COLO668 (cell line): ENCODE results near the gene EVA1B.

Experiments
- DNase-seq: peaks from one replicate; lab custom pipeline; 2025; ENCODE audit not compliant: unreplicated experiment; lab: John Stamatoyannopoulos, UW

EVA1B gene

DNA sequence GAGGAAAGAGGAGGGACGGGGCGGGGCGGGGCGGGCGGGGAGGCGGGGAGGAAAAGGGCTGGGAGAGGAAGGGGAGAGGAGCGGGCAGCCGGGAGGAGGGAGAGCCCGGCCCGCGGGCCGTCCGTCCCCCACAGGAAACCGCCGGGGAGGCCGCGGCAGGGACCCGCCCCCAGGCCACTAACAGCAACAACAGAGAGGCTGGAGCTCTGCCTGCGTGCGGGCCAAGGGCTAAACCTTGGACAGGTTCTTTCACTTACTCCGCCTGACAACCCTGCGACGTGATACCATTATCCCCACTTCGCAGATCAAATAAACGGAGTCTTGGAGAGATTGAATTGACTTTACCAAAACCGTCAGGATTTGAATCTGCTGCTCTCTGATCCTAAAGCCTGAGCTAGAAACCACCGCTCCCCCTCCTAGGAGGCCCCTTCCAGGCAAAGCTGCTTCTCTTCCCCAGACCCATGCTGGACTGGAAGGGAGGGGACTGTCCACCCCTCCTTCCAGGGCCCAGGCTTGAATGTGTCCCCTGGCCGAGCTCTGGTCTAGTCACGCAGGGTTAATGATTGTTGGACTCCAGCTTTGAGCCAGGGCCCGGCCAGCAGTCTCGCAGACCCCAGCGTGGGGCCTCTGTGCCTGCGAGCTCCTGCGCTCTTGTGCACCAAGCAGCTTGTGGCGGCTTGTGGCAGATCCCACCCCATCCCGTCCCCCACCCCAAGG is at the start of gene EVA1B:
Gene EVA1B (minus strand): TSS at position 10 of the 717 bp plus-strand sequence. CDS start 608 bp downstream, outside the sequence.
- peak; percentile 56 for DNase-seq

DNA sequence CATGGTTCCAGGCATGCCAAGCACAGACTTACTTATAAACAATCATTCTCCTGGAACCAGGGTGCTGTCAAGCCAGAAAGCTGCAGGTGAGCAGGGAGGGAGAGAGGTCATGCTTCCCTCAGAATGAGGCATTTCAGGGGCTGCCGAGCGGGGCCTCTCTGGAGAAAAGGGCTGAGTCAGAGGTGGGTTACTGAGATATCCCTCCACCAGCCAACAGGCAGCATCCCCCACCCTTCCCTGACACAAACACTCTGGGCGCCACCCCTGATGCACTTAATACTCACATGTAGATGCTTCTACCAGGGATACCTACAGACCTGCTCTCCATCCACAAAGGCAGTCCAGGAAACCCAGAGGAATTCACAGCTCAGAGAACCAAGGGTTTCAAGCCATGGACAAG is 49.2 kb upstream of the EVA1B start:
- no peak for DNase-seq

DNA sequence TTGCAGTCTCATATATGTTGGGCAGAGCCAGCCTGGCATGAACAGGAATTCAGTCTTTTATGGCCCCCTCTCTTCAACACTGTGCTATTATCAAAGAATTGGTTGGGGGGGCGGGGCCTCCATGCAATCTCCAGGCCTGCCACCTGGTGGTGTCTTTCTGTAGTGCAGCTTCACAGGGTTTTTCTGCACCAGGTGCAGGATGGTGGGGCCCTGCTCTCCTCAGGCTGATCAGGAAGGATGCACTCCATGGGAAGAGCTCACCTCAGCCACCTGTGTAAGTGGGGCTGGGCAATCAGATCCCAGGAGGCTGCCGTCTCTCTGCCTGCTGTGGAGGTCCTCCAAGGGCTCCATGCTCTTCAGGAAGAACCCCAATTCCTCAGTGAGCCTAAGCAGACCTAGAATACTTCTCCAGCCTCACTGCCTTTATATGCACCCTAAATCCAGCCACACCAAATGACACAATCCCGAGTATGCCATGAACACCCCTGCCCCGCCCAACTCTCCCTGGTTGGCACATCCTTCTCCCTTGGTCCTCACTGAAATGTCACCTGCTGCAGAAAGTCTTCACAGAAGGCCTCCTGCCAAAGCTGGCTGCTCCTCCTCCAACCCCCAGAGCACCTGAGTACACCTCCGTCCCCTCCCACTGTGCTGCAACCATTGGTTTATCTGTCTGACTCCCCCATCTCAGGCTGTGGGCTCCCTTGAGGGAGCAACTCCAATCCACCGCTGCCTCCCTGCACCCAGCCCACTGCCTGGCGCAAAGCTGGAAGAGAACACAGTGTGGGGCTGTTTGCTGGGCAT is 45.8 kb upstream of the EVA1B start:
- peak; percentile 94 for DNase-seq

- no peak for DNase-seq
Measured at GRCh38 chr1:36367798-36368197, 44.4 kb upstream of the EVA1B start.

GRCh38 chr1:36367066-36367465 is 43.6 kb upstream of the EVA1B start:
- DNase-seq: no peak

DNA sequence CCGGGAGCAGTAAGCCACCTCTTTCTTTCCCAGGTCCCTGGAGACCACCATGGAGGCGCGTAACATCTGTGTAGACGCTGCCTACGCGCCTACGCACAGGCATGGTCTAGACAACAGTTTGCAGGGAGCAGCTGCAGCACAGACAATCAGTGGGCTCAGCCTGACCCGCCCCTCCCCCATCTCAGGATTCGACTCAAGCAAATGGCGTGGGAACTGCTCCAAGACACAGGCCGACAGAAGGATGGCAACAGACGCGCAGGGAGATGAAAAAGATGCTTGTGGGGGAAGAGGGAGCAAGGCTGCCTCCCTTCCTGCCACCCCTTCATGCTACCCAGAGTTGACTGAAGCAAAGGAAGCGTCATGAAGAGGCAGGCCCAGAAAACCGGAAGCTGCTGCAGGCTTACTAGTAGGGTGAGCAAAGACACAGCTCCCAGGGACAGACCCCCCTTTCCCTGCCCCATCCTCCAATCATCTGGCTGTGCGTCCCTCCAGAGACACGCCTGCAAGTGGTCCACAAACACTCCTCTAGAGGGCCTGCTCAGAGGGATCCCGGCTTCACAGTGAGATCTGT is 42.7 kb upstream of the EVA1B start:
- no peak for DNase-seq

DNA sequence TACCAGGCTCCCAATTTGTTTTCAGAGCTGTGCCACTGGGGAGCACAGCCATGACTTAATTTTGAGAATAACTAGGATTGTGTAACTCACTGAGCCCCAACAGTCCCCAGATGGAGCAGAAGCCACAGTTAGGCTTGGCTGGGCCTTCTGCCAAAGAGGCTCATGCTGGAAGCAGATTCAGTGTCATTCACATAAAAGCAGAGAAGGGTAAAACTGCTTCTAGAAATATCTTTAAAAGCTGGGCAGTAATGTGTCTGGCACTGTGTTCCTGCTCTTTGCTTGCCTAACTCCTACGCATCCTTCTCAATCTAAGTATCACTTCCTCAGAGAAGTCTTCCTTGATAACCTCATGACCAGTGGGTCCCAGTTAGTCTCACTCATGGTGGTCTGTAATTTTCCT is 41.9 kb upstream of the EVA1B start:
- no peak for DNase-seq

DNA sequence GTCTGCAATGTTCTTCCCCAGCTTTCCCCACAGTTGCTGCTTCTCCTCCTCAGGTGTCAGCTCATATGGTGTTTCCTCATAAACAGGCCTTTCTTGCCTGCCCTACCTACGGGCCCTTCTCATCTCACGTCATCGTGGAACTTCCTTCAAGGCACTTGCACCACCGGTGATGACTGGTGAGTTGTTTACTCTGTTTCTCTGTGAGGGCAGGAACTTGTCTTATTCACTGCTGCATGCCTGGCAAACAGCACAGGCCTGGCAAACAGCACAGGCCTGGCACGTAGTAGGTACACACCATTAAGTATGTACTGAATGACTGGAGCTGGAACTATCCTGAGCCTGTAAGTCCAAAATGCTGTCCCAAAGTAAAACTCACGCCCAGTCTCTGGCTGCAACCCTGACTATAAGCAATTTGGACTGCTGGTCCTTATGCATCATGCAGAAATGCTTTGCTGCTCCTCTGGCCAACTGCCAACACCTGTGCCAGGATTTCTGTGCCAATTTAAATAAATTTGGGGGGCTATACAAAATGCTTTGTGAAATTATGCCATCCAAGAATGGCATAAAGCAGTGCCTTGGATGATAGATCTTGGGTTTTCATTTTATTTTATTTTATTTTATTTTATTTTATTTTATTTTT is 36.6 kb upstream of the EVA1B start:
- DNase-seq: no peak

DNA sequence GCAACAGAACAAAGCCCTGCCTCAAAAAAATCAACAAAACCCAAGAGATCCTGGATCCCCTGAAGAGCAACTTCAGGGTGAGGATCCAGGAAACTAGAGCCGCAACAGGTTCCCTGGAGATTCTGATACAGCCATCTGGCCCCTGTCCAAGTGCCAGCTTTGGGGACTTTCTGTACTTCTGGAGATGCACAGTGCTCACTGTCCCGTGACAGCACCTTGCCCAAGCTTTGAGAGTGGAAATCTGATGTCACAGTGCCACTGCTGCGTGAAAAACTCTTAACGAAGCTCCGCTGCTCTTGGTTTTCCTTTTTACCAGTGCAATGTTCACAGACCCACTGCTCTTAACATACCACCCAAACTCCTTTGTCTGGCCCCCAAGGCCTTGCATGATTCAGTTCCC is 35.9 kb upstream of the EVA1B start:
- DNase-seq: no peak

DNA sequence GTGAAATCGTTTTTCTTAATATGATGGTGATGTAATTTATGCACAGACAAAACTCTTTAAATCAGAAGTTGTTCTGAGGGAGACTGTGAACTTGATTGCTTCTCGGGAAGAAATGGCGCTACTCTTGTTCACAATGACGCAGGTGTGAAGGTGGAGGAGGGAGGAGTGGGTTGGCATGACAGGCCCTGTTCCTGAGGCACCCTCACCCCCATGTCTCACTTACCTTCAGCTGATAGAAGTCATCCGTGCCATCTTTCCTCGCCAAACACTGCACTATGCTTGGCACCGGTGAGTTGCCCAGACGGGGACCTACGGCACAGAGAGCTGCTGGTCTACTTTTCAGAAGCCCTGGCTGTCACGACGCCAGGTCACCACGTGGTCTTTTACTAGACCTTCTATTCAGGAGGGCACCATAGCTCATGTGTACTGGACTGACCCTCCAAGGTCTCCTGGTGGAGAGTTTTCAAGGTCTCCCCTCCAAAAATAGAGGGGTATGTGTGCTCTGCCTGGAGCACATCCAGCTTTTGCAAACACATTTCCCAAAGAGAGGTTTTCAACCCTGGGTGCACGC is 35.2 kb upstream of the EVA1B start:
- no peak for DNase-seq

- no peak for DNase-seq
Measured at GRCh38 chr1:36355811-36356210, 32.4 kb upstream of the EVA1B start.

- DNase-seq: no peak
Measured at GRCh38 chr1:36354486-36354885, 31.0 kb upstream of the EVA1B start.

DNA sequence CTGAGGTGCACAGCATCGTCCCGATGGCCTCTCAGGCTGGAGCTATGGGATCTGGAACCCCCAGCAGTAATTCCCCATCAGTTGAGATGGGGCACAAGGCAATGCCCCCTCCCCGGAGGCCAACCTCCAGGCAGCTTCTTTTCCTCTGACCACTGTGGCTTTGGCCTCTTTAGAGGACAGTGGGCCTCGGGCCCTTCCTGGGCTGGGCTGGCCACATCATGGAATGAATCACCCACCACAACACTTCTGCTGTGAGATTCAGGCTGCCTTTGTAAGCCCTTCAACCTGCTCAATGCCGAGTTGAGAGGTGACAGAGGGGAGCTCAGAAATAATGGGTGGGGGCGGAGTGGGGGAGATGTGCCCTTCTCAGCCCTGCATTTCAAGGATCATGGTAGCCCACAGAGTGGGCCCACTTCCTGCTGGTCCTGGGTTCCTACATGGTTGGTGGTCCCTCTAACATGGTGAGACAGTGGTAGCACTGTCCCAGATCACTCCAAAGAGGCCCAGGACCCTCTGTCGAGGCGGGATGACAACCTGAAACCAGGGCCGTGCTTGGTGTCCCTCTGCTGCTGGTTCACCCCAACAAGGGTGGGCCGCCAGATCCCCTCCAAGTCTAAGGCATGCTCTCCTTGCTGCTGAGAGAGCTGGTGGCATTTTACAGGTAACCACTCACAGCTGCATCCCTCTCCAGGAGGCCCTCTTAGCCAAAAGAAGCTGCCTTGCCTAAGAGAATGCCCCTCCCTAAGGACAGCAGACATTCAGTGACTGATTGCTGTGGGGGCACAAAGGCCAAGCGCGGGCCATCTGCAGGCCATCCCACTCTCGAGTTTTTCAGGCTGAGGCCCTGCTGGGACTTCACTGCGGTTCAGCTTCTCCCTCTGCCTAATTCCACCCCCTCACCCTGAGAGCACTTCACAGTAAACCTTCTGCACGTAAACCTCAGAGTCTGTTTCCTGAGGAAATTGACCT is 29.7 kb upstream of the EVA1B start:
- no peak for DNase-seq

- DNase-seq: no peak
Measured at GRCh38 chr1:36352125-36352909, 28.9 kb upstream of the EVA1B start.

DNA sequence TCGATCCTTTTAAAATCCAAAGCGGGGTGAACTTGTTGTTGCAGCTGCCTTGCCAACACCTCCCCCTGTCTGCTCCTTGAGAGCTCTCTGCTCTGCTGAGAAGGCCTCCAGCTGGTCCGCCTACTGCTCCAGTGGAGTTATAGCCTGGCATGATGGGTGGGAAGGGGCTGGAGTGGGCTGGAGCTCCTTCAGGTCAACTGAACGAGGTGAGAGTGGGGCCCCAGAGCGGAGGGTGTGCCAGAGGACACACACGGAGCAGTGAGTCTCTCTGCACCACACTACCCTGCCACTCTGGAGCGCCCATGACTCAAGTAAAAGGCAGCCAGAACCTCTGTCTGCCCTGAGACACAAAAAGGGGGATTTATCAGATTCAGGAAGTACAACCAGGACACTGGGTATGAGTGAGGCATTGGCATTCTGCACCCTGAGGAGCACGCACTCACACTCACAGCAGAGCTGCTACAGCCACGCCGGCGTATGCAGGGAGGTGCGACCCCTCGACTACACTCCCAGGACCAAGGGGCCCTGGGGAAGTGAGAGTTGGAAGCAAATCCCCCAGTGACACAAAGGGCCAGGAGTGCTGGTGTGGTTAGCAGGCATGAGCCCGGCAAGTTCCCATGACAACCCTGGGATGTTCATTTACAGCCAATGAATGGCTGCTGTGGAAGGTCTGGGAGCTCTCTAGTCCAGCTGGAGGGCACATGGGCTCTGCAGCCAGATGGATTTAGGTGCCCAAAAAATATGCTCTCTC is 28.0 kb upstream of the EVA1B start:
- no peak for DNase-seq

- DNase-seq: no peak
Measured at GRCh38 chr1:36350659-36351226, 27.3 kb upstream of the EVA1B start.

DNA sequence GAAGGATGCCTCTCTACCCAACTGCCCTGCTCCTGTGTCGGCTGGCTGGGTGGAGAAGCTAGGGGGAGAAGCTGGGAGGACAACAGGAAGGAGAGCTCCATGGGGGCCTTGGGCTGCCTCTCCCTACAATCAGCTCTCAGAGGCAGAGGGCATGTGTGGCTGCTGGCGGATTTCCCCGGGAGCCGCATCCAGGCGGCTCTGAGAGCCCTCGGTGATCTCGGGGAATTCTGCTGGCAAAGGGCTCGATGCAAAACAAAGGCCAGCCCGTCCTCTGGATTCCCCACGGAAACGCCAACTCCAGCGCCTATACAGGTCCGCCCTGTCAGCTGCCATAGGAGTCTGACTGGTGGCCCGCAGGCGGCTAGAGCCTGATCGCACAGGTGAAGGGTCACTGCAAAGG is 26.4 kb upstream of the EVA1B start:
- no peak for DNase-seq

DNA sequence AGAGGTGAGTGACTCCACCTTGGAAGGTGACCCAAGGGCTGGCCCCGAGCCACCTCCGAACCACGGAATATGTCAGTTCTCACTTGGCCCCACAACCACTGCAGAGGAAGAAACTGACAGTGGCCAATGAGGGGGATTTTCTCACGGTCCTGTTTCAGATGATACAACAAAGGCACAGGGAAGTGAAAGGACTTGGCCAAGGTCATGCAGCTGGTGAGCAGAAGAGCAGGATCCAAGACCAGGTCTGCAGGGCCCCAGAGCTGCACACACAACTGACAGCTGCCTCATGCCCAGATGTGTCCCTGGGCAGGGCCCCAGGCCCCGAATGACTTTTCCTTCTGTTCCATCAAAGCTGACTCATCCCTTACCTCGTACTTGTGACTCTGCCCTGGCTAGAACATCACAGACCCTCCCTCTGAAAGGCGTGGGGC is 25.8 kb upstream of the EVA1B start:
- no peak for DNase-seq
